GM23338 (cell line): Measurements from ENCODE around the gene GPR78. TPM values are rescaled to one million over a fixed set of nuclear protein-coding genes. Genes with fewer than 3 reads are reported as not detected.

Experiments
- ATAC-seq: fragments of 200-7000 bp; cut with Tn5 transposase; 3 replicates; pipeline ENCODE4 v1.9.1; 2020
- DNase-seq: peaks from one replicate; pipeline ENCODE4 v3.0.0-alpha.2; 2015; ENCODE audit warnings: low spot score
- H2AFZ ChIP-seq: fragments of 200-600 bp; sonication (generic); 2 replicates; pipeline ENCODE4 v1.8.0; 2016; ENCODE audit warnings: antibody characterized with exemption, mild to moderate bottlenecking, moderate library complexity
- H3F3A ChIP-seq: fragments of 200-600 bp; sonication (generic); replicated peaks from 2 replicates; pipeline ENCODE4 v1.8.0; 2017; ENCODE audit warnings: antibody characterized with exemption, mixed run types, low read depth
- H3K27ac ChIP-seq: fragments of 200-600 bp; sonication (generic); 2 replicates; pipeline ENCODE4 v1.6.1; 2016; ENCODE audit warnings: low read depth
- H3K27me3 ChIP-seq: fragments of 200-600 bp; sonication (generic); 2 replicates; pipeline ENCODE4 v1.8.0; 2016; ENCODE audit warnings: mild to moderate bottlenecking, mixed run types, moderate library complexity; ENCODE audit not compliant: insufficient read depth
- H3K36me3 ChIP-seq: fragments of 200-600 bp; sonication (generic); 2 replicates; pipeline ENCODE4 v1.8.0; 2016; ENCODE audit warnings: mild to moderate bottlenecking; ENCODE audit not compliant: insufficient read depth
- H3K4me1 ChIP-seq: fragments of 200-600 bp; sonication (generic); 2 replicates; pipeline ENCODE4 v1.8.0; 2016; ENCODE audit warnings: mild to moderate bottlenecking, moderate library complexity; ENCODE audit not compliant: insufficient read depth
- H3K4me2 ChIP-seq: fragments of 200-600 bp; sonication (generic); 2 replicates; pipeline ENCODE4 v1.7.1; 2017; ENCODE audit warnings: mixed run types
- H3K4me3 ChIP-seq: fragments of 200-600 bp; sonication (generic); 2 replicates; pipeline ENCODE4 v1.6.1; 2016; ENCODE audit warnings: mixed run types
- H3K79me2 ChIP-seq: fragments of 200-600 bp; sonication (generic); replicated peaks from 2 replicates; pipeline ENCODE4 v1.8.0; 2017; ENCODE audit warnings: mild to moderate bottlenecking; ENCODE audit not compliant: insufficient read depth
- H3K9me2 ChIP-seq: fragments of 200-600 bp; sonication (generic); 2 replicates; pipeline ENCODE4 v1.8.0; 2017; ENCODE audit not compliant: insufficient read depth
- H4K20me1 ChIP-seq: fragments of 200-600 bp; sonication (generic); replicated peaks from 2 replicates; pipeline ENCODE4 v1.8.0; 2017; ENCODE audit warnings: mild to moderate bottlenecking; ENCODE audit not compliant: insufficient read depth
- H3K27ac Mint-ChIP-seq: 2 replicates; pipeline ENCODE4 v1.8.0; 2020; ENCODE audit warnings: inconsistent platforms, mild to moderate bottlenecking, moderate library complexity, mixed read lengths
- H3K27me3 Mint-ChIP-seq: 3 replicates; pipeline ENCODE4 v1.8.0; 2022; ENCODE audit warnings: low read depth, mild to moderate bottlenecking, moderate library complexity, mixed read lengths, inconsistent platforms; ENCODE audit not compliant: insufficient read depth, poor library complexity
- H3K36me3 Mint-ChIP-seq: 3 replicates; pipeline ENCODE4 v1.8.0; 2021; ENCODE audit warnings: low read depth, mild to moderate bottlenecking, inconsistent platforms, moderate library complexity, mixed read lengths
- H3K4me1 Mint-ChIP-seq: 3 replicates; pipeline ENCODE4 v1.8.0; 2020; ENCODE audit warnings: mild to moderate bottlenecking, inconsistent platforms, mixed read lengths
- H3K4me3 Mint-ChIP-seq: 3 replicates; pipeline ENCODE4 v1.8.0; 2021; ENCODE audit warnings: moderate library complexity, mild to moderate bottlenecking, inconsistent platforms, mixed read lengths
- H3K9me3 Mint-ChIP-seq: 3 replicates; pipeline ENCODE4 v1.8.0; 2020; ENCODE audit warnings: moderate library complexity, mild to moderate bottlenecking, inconsistent platforms, mixed read lengths
- CTCF ChIP-seq, 2 experiments: fragments of 200-600 bp in 1 of 2; sonication (generic) in 1 of 2; conservative IDR thresholded peaks; 2 replicates each; pipeline versions ENCODE4 v1.5.1 to v1.6.1; 2016 to 2017; ENCODE audit warnings: antibody characterized with exemption in 2 of 2, low read depth in 2 of 2, mild to moderate bottlenecking in 2 of 2, moderate library complexity in 1 of 2
- ETS1 ChIP-seq: IDR thresholded peaks from 2 replicates; pipeline ENCODE4 v1.6.1; 2016; ENCODE audit warnings: antibody characterized with exemption
- EZH2 ChIP-seq: fragments of 200-600 bp; sonication (generic); IDR thresholded peaks from one replicate; pipeline ENCODE4 v1.8.0; 2017; ENCODE audit warnings: antibody characterized with exemption, mild to moderate bottlenecking, low read depth; ENCODE audit not compliant: unreplicated experiment
- JUNB ChIP-seq: IDR thresholded peaks from one replicate; pipeline ENCODE4 v1.6.1; 2016; ENCODE audit warnings: antibody characterized with exemption; ENCODE audit not compliant: unreplicated experiment
- NANOG ChIP-seq: IDR thresholded peaks from 2 replicates; pipeline ENCODE4 v1.6.1; 2016; ENCODE audit warnings: antibody characterized with exemption, borderline replicate concordance
- POLR2AphosphoS5 ChIP-seq: IDR thresholded peaks from 2 replicates; pipeline ENCODE4 v1.6.1; 2016; ENCODE audit warnings: antibody characterized with exemption, low read depth
- REST ChIP-seq: IDR thresholded peaks from one replicate; pipeline ENCODE4 v1.6.1; 2018; ENCODE audit warnings: antibody characterized with exemption; ENCODE audit not compliant: unreplicated experiment
- ZNF114 ChIP-seq: fragments of 250-450 bp; sonication (Bioruptor Pico); IDR thresholded peaks from 2 replicates; pipeline ENCODE4 v1.5.0; 2020; ENCODE audit warnings: mild to moderate bottlenecking, moderate library complexity
- ZNF331 ChIP-seq: fragments of 250-450 bp; sonication (Bioruptor Pico); IDR thresholded peaks from 2 replicates; pipeline ENCODE4 v1.5.0; 2020; ENCODE audit warnings: low read depth, mild to moderate bottlenecking, moderate library complexity
- polyA plus RNA-seq: library from polyadenylated mRNA; unstranded; fragments of >200 nt; fragmentation: Nextera tagmentation; extraction: Ambion mirVana; gene quantifications from 2 replicates; pipeline ENCODE4 v1.2.1, GENCODE V29; 2016
- total RNA-seq: library from RNA; depleted of rRNA; stranded (reverse); fragments of >200 nt; shearing (Covaris generic); gene quantifications from 2 replicates; pipeline ENCODE4 v1.2.3, GENCODE V29; 2014

GPR78 gene
- total and polyA plus RNA-seq, 2 experiments from 2014 or later = 0.82 to 2.7 TPM

GRCh38 chr4:8581094-8581861, 1.1 kb downstream of the GPR78 start:
- no peaks in the 10 kb centered on the region for H3K9me2 ChIP-seq
- H3K36me3 ChIP-seq = no peaks in the 10 kb centered on the region
- Mint-ChIP-seq H3K9me3 (no peaks in the 10 kb centered on the region), H3K4me3 (peak overlapping the region; percentile 65), H3K36me3 (no peaks in the 10 kb centered on the region), H3K4me1 (peaks cover 38% of the 10 kb centered on the region), H3K27ac (no peak overlapping the region), H3K27me3 (peaks cover 36% of the 10 kb centered on the region)
- peaks cover 13% of the 10 kb centered on the region for H3K27me3 ChIP-seq
- DNase-seq (no peak), ATAC-seq (peak; percentile 3)
- 0 out of 2 replicates have a peak, but pooled peaks cover 2% of the 10 kb centered on the region for H3F3A ChIP-seq
- no peaks in the 10 kb centered on the region for H4K20me1 ChIP-seq
- TF ChIP-seq NANOG = no peak
- TF ChIP-seq CTCF (conservative IDR thresholded peaks at IDR 0.05; ENCODE audit: low read depth in 2 of 2) = no peak
- TF ChIP-seq POLR2AphosphoS5 = no peak
- TF ChIP-seq ZNF331 (CRISPR knock-in tag) = no peak
- no peak for TF ChIP-seq ETS1
- TF ChIP-seq ZNF114 (CRISPR knock-in tag) = no peak
- no peak for TF ChIP-seq EZH2
- TF ChIP-seq REST = no peak
- no peak for TF ChIP-seq JUNB
- H3K4me1 ChIP-seq = peaks cover 16% of the 10 kb centered on the region; the same call in 1 of the 2 replicates
- peak overlapping the region; percentile 89 for H3K4me2 ChIP-seq
- H3K79me2 ChIP-seq = no peaks in the 10 kb centered on the region
- peak overlapping the region; percentile 65 for H3K4me3 ChIP-seq
- peak overlapping the region; percentile 69; the same call in 1 of the 2 replicates for H2AFZ ChIP-seq
- H3K27ac ChIP-seq = no peak overlapping the region
